OCI-LY7 (cell line): Measurements from ENCODE around the gene CTNND2. TPM values are rescaled to one million over a fixed set of nuclear protein-coding genes. Genes with fewer than 3 reads are reported as not detected.
"Not testable (repeated sequence)": the region's sequence is repeated elsewhere in the genome, so short reads cannot be mapped to it uniquely, and the experiment has no call there.

ENCODE experiments used
- BruUV-seq: library from RNA; stranded (reverse); fragments of 400-500 nt; replicated peaks from 2 replicates; lab custom pipeline; 2021; lab: Mats Ljungman, UMichigan
- CTCF ChIA-PET: fragments of 300-600 bp; sonication (Branson Sonifier 250); formaldehyde crosslinking; loops from one replicate; lab custom pipeline; 2022; ENCODE audit warnings: antibody characterized with exemption; ENCODE audit not compliant: unreplicated experiment; lab: Charles Lee
- POLR2A ChIA-PET: fragments of 300-600 bp; sonication (Branson Sonifier 250); formaldehyde crosslinking; loops from one replicate; lab custom pipeline; 2022; ENCODE audit warnings: antibody characterized with exemption; lab: Charles Lee
- DNase-seq: peaks from one replicate; pipeline ENCODE4 v3.0.0-alpha.2; 2015; ENCODE audit warnings: low spot score
- H2AFZ ChIP-seq: fragments of 200-600 bp; sonication (generic), shearing (Covaris generic); 2 replicates; pipeline ENCODE4 v1.6.1; 2014; ENCODE audit warnings: mild to moderate bottlenecking, antibody characterized with exemption, low read length, moderate library complexity
- H3K27ac ChIP-seq: fragments of 200-600 bp; sonication (generic); 2 replicates; pipeline ENCODE4 v1.5.1; 2014; ENCODE audit warnings: mixed run types, low read depth, mild to moderate bottlenecking, moderate library complexity, low read length, inconsistent platforms; ENCODE audit not compliant: poor library complexity, severe bottlenecking
- H3K36me3 ChIP-seq: fragments of 200-600 bp; sonication (generic); 2 replicates; pipeline ENCODE4 v1.6.1; 2014; ENCODE audit warnings: mild to moderate bottlenecking, antibody characterized with exemption, low read length, moderate library complexity, mixed read lengths; ENCODE audit not compliant: insufficient read depth
- H3K4me1 ChIP-seq: fragments of 200-600 bp; sonication (generic); 2 replicates; pipeline ENCODE4 v1.5.1; 2014; ENCODE audit warnings: mild to moderate bottlenecking, low read length; ENCODE audit not compliant: insufficient read depth, poor library complexity, severe bottlenecking
- H3K4me2 ChIP-seq: fragments of 200-600 bp; sonication (generic); 2 replicates; pipeline ENCODE4 v1.6.1; 2014; ENCODE audit warnings: mild to moderate bottlenecking, low read length
- H3K4me3 ChIP-seq: fragments of 200-600 bp; sonication (generic); 2 replicates; pipeline ENCODE4 v1.5.1; 2014; ENCODE audit warnings: mild to moderate bottlenecking, low read depth, low read length; ENCODE audit not compliant: poor library complexity, severe bottlenecking
- H3K79me2 ChIP-seq: fragments of 200-600 bp; sonication (generic); 2 replicates; pipeline ENCODE4 v1.6.1; 2016; ENCODE audit warnings: low read depth, mild to moderate bottlenecking, low read length, moderate library complexity, mixed read lengths; ENCODE audit not compliant: insufficient read depth
- H3K9me2 ChIP-seq: fragments of 200-600 bp; sonication (generic); 2 replicates; pipeline ENCODE4 v1.6.1; 2016; ENCODE audit warnings: mild to moderate bottlenecking, low read length, mixed read lengths; ENCODE audit not compliant: insufficient read depth
- H3K9me3 ChIP-seq: fragments of 200-600 bp; sonication (generic); 2 replicates; pipeline ENCODE4 v1.6.1; 2014; ENCODE audit warnings: mild to moderate bottlenecking, mixed run types, low read length, mixed read lengths
- H4K20me1 ChIP-seq: fragments of 200-600 bp; sonication (generic); 2 replicates; pipeline ENCODE4 v1.6.1; 2014; ENCODE audit warnings: mild to moderate bottlenecking, antibody characterized with exemption, low read length, moderate library complexity, mixed read lengths; ENCODE audit not compliant: insufficient read depth
- EZH2phosphoT487 ChIP-seq: fragments of 200-600 bp; sonication (generic); IDR thresholded peaks from 2 replicates; pipeline ENCODE4 v1.6.1; 2018; ENCODE audit warnings: low read depth, borderline replicate concordance, mild to moderate bottlenecking, mixed run types, antibody characterized with exemption, low read length, moderate library complexity, mixed read lengths
- intact Hi-C: fragments of 100-400 bp; cut with micrococcal nuclease; formaldehyde crosslinking; loops from one replicate; pipeline ENCODE4 v1.10.0; 2022; ENCODE audit not compliant: unreplicated experiment
- total RNA-seq, 2 experiments: library from RNA; depleted of rRNA in 1 of 2; stranded (reverse); fragments of >200 nt in 1 of 2; shearing (Covaris generic) in 1 of 2; gene quantifications; 2 replicates each; pipeline ENCODE4 v1.2.3, GENCODE V29; 2014 to 2022
- TF ChIP-seq, protein P1 (sequence below): fragments of 200-600 bp; sonication (generic); conservative IDR thresholded peaks from 2 replicates; pipeline ENCODE4 v1.5.1; 2014; ENCODE audit warnings: mild to moderate bottlenecking, antibody characterized with exemption, low read length, moderate library complexity, mixed read lengths

CTNND2 gene
- total RNA-seq, 2 experiments from 2014 or later = not detected

GRCh38 chr5:11007269-11007870 lies 896.9 kb downstream of the CTNND2 start:
- DNase-seq = no peak
- Histone ChIP-seq H4K20me1 (no peaks in the 10 kb centered on the region), H3K4me2 (no peak overlapping the region), H2AFZ (no peak overlapping the region), H3K36me3 (no peaks in the 10 kb centered on the region), H3K27ac (no peak overlapping the region), H3K4me3 (no peak overlapping the region), H3K4me1 (no peaks in the 10 kb centered on the region), H3K9me3 (no peaks in the 10 kb centered on the region), H3K79me2 (no peaks in the 10 kb centered on the region), H3K9me2 (no peaks in the 10 kb centered on the region)
- ChIA-PET CTCF (no interaction called here), POLR2A (no interaction called here)
- TF ChIP-seq, protein P1, sequence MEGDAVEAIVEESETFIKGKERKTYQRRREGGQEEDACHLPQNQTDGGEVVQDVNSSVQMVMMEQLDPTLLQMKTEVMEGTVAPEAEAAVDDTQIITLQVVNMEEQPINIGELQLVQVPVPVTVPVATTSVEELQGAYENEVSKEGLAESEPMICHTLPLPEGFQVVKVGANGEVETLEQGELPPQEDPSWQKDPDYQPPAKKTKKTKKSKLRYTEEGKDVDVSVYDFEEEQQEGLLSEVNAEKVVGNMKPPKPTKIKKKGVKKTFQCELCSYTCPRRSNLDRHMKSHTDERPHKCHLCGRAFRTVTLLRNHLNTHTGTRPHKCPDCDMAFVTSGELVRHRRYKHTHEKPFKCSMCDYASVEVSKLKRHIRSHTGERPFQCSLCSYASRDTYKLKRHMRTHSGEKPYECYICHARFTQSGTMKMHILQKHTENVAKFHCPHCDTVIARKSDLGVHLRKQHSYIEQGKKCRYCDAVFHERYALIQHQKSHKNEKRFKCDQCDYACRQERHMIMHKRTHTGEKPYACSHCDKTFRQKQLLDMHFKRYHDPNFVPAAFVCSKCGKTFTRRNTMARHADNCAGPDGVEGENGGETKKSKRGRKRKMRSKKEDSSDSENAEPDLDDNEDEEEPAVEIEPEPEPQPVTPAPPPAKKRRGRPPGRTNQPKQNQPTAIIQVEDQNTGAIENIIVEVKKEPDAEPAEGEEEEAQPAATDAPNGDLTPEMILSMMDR = no peak
- no peak for TF ChIP-seq EZH2phosphoT487
- BruUV-seq = no TSS peak
- intact Hi-C loops = no loop called here

- H3K36me3 ChIP-seq, H4K20me1 ChIP-seq, DNase-seq, H3K4me1 ChIP-seq, H3K27ac ChIP-seq, H2AFZ ChIP-seq, H3K4me3 ChIP-seq, BruUV-seq, H3K4me2 ChIP-seq, H3K9me2 ChIP-seq, intact Hi-C loops, H3K79me2 ChIP-seq, CTCF ChIA-PET, POLR2A ChIA-PET, H3K9me3 ChIP-seq: not testable (repeated sequence)
Measured at GRCh38 chr5:11004523-11004922, 899.7 kb downstream of the CTNND2 start.

DNA sequence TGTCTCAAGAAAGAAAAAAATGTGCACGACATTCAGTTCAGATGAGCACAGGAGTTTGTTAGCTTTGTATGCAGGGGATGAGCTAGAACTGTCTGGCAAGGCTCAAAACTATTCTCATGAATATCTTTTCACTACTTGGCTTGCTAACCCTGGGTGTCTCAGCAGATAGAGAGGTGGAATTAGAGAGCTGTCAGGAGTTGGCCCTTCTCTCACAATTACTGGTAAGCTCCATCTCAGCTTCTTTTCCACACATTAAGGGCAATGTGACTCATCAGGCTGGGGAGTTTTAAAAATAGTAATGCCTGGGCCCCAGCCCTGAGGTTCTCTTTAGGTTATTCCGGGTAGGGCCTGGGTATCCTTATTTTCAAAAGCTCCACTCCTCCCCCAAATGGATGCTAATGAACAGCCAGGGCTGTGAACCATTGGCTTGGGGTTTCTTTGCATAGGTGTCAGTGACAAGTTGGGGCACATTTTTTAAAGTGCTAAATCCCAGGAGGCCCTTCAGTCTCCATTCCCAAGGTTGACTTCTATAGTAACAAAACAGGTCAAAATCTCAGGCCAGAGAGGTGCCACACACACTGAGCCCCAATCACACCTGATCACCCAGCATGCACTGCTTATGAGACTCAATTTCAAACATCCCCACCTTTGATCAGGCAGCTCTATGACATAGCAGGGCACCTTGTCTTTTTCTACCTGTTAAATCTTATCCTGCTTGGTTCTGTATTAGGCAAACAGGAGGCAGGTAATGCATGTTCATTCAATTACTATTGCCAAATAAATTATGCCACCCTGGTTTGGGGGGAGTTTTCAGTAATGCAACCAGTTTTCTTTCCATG lies 903.5 kb downstream of the CTNND2 start:
- H3K4me3 ChIP-seq = no peak overlapping the region
- H4K20me1 ChIP-seq = no peaks in the 10 kb centered on the region
- no peaks in the 10 kb centered on the region for H3K9me3 ChIP-seq
- no peak for TF ChIP-seq EZH2phosphoT487
- TF ChIP-seq, protein P1 = no peak
- BruUV-seq = no TSS peak
- DNase-seq = no peak
- H3K27ac ChIP-seq = no peak overlapping the region
- no peak overlapping the region for H2AFZ ChIP-seq
- no peaks in the 10 kb centered on the region for H3K4me1 ChIP-seq
- H3K79me2 ChIP-seq = no peaks in the 10 kb centered on the region
- POLR2A ChIA-PET = no interaction called here
- CTCF ChIA-PET = no interaction called here
- intact Hi-C loops = no loop called here
- H3K4me2 ChIP-seq = no peak overlapping the region
- H3K36me3 ChIP-seq = no peaks in the 10 kb centered on the region
- H3K9me2 ChIP-seq = no peaks in the 10 kb centered on the region
